Activated T-cell treated with anti-CD3 and anti-CD28 coated beads for 48 hours (primary cell): ENCODE measurements around the gene ROBO1.

ENCODE experiments used
- DNase-seq: peaks from one replicate; pipeline ENCODE4 v3.0.0-alpha.2; 2020; ENCODE audit warnings: low read depth

The ROBO1 gene

GRCh38 chr3:79670178-79670577 lies 97.6 kb downstream of the ROBO1 start:
- DNase-seq: no peak

GRCh38 chr3:79664455-79664854 lies 103.3 kb downstream of the ROBO1 start:
- DNase-seq: no peak

- no peak for DNase-seq
These were observed 105.9 kb downstream of the ROBO1 start for GRCh38 chr3:79661896-79662295.

GRCh38 chr3:79657076-79657475 lies 110.7 kb downstream of the ROBO1 start:
- DNase-seq: no peak

- no peak for DNase-seq
These were observed 113.8 kb downstream of the ROBO1 start for GRCh38 chr3:79654019-79654418.

GRCh38 chr3:79653266-79653830 lies 114.5 kb downstream of the ROBO1 start:
- no peak for DNase-seq

- DNase-seq: no peak
These were observed 116.2 kb downstream of the ROBO1 start for GRCh38 chr3:79651536-79652065.

- DNase-seq: no peak
These were observed 127.9 kb downstream of the ROBO1 start for GRCh38 chr3:79639855-79640254.

GRCh38 chr3:79636372-79636771 lies 131.4 kb downstream of the ROBO1 start:
- no peak for DNase-seq

- DNase-seq: no peak
These were observed 135.0 kb downstream of the ROBO1 start for GRCh38 chr3:79632842-79633241.

GRCh38 chr3:79618883-79619282 lies 148.9 kb downstream of the ROBO1 start:
- DNase-seq: no peak

GRCh38 chr3:79606414-79606813 lies 161.4 kb downstream of the ROBO1 start:
- DNase-seq: no peak

GRCh38 chr3:79604681-79605080 lies 163.1 kb downstream of the ROBO1 start:
- DNase-seq: no peak

- DNase-seq: no peak
These were observed 165.4 kb downstream of the ROBO1 start for GRCh38 chr3:79602385-79602784.

- DNase-seq: no peak
These were observed 169.2 kb downstream of the ROBO1 start for GRCh38 chr3:79598594-79598993.

- no peak for DNase-seq
These were observed 170.1 kb downstream of the ROBO1 start for GRCh38 chr3:79597709-79598108.

GRCh38 chr3:79587150-79587549 lies 180.6 kb downstream of the ROBO1 start:
- DNase-seq: no peak

GRCh38 chr3:79586232-79586631 lies 181.6 kb downstream of the ROBO1 start:
- DNase-seq: no peak

GRCh38 chr3:79572930-79573329 lies 194.9 kb downstream of the ROBO1 start:
- DNase-seq: no peak

GRCh38 chr3:79568938-79569337 lies 198.9 kb downstream of the ROBO1 start:
- DNase-seq: no peak

GRCh38 chr3:79564192-79564591 lies 203.6 kb downstream of the ROBO1 start:
- no peak for DNase-seq

GRCh38 chr3:79560698-79561097 lies 207.1 kb downstream of the ROBO1 start:
- no peak for DNase-seq

- no peak for DNase-seq
These were observed 208.9 kb downstream of the ROBO1 start for GRCh38 chr3:79558943-79559342.

GRCh38 chr3:79555655-79556054 lies 212.1 kb downstream of the ROBO1 start:
- no peak for DNase-seq
